ENCODE measurements around the gene RXFP3. TPM values are rescaled to one million over a fixed set of nuclear protein-coding genes. Genes with fewer than 3 reads are reported as not detected.

RXFP3 gene
- total and polyA plus RNA-seq, 9 donors: 0.24 TPM; not detected in 8

DNA sequence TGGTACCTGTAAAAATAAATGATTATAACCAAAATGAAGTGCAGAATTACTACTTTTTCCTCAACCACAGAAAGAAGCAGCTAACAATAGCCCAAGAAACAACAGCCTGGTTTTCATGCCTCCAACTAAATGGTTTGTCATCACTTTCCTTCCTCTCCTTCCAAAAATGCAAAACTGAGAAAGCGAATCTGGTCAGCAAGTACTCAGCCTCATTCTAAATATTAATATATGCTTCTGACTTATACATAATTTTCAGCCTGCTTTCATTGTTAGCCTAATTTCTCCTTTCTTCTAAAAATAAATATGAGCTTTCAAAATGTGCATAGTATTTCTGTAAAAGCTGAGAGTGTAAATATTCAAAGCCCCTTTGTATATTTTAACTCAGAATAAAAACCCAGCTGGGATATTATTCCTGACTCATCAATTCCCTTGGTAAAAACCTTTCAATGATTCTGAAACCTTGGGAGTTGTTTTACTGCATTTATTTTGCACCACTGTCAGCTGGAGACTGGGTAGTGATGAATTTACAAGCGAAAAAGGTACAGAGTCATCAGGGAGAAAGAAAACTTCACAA lies 21.5 kb downstream of the RXFP3 start:
- DNase-seq: no peak
- intact Hi-C loops (cut with DNase I): no loop called here
- TF ChIP-seq CTCF (IDR thresholded peaks at IDR 0.05) (no peak), POLR2A (IDR thresholded peaks at IDR 0.05) (no peak), EP300 (IDR thresholded peaks at IDR 0.05) (no peak)
- H3K4me3 ChIP-seq: no peak overlapping the region
- H3K9me3 ChIP-seq: no peaks in the 10 kb centered on the region
- 71 to 77% (median 76%) methylated on average over 2 of the region's 2 CpGs for WGBS, 3 donors
- no peak overlapping the region for H3K27ac ChIP-seq
- H3K36me3 ChIP-seq: no peaks in the 10 kb centered on the region
- no peaks in the 10 kb centered on the region for H3K4me1 ChIP-seq (ENCODE audit: insufficient read depth)
- H3K27me3 ChIP-seq: no peaks in the 10 kb centered on the region

DNA sequence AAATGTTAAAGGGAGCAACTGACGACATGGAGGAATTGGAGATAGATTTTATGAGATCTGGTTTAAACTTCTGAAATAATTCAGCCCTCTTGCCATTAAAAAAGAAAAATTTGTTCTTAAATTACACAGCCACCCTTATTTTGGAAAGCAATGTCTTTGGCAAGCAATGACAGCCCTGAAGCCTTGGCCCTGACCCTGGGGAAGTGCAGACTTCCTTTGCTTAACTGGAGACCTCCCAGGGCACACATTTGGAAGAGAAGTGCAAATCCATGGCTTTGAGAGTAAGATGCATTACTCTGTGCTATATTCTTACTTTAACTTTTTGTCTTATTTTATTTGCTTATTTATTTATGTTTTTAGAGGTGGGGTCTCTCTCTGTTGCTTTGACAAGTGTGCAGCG lies 22.0 kb downstream of the RXFP3 start:
- no peaks in the 10 kb centered on the region for H3K4me1 ChIP-seq (ENCODE audit: insufficient read depth)
- no peak overlapping the region for H3K4me3 ChIP-seq
- 30 to 42% (median 37%) methylated on average over 2 of the region's 2 CpGs for WGBS, 3 donors
- no peaks in the 10 kb centered on the region for H3K9me3 ChIP-seq
- intact Hi-C loops (cut with DNase I): no loop called here
- no peaks in the 10 kb centered on the region for H3K36me3 ChIP-seq
- no peak for DNase-seq
- no peak overlapping the region for H3K27ac ChIP-seq
- H3K27me3 ChIP-seq: no peaks in the 10 kb centered on the region
- no peak for TF ChIP-seq POLR2A (IDR thresholded peaks at IDR 0.05)
- no peak for TF ChIP-seq CTCF (IDR thresholded peaks at IDR 0.05)
- TF ChIP-seq EP300 (IDR thresholded peaks at IDR 0.05): no peak

DNA sequence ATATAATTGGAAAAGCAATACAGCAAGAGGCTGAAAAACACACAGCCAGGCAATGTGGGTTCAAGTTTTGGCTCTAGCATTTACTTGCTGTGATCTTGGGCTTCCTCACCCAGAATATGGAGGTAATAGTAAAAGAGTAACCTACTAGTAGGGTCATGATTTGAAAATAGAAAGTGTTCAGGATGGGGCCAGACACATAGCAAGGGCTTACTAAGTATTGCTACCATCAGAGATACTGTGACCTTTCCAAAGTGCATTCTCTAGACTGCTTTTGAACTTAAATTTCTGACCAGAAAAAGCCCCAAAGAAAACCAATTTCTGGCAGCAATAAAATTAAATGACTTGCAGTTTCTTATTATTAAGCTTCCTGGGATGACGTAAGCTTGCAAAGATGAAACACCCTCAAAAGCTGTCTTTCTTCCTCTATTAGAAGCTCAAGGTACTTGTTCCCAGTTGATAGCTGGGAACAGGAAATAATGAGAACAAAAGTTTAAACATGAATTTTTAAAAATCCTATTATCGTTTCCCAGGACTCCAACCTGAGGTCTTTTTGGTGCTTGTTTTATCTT lies 28.0 kb downstream of the RXFP3 start:
- WGBS, 3 donors: 86 to 88% (median 88%) methylated on average over 2 of the region's 2 CpGs
- intact Hi-C loops (cut with DNase I): no loop called here
- TF ChIP-seq POLR2A (IDR thresholded peaks at IDR 0.05): no peak
- no peak for TF ChIP-seq CTCF (IDR thresholded peaks at IDR 0.05)
- no peak for TF ChIP-seq EP300 (IDR thresholded peaks at IDR 0.05)
- DNase-seq: no peak
- Histone ChIP-seq H3K27me3 (no peaks in the 10 kb centered on the region), H3K27ac (no peak overlapping the region), H3K9me3 (no peaks in the 10 kb centered on the region), H3K4me3 (no peak overlapping the region), H3K4me1 (ENCODE audit: insufficient read depth) (no peaks in the 10 kb centered on the region), H3K36me3 (no peaks in the 10 kb centered on the region)

- Histone ChIP-seq H3K27ac (no peak overlapping the region), H3K4me3 (no peak overlapping the region), H3K4me1 (ENCODE audit: insufficient read depth) (no peaks in the 10 kb centered on the region), H3K9me3 (no peaks in the 10 kb centered on the region), H3K36me3 (no peaks in the 10 kb centered on the region), H3K27me3 (no peaks in the 10 kb centered on the region)
- intact Hi-C loops (cut with DNase I): no loop called here
- DNase-seq: no peak
- WGBS, 3 donors: 54 to 65% (median 59%) methylated on average over 2 of the region's 2 CpGs
- TF ChIP-seq CTCF (IDR thresholded peaks at IDR 0.05) (no peak), EP300 (IDR thresholded peaks at IDR 0.05) (no peak), POLR2A (IDR thresholded peaks at IDR 0.05) (no peak)
Measured at GRCh38 chr5:33966805-33967204, 30.6 kb downstream of the RXFP3 start.

Data from ovary (tissue), 9 donors.